GM10266 (cell line): ENCODE results near the gene TMEM52.

ENCODE experiments used
- DNase-seq: peaks from one replicate; pipeline ENCODE4 v3.0.0; 2012; ENCODE audit errors: extremely low spot score
- TF ChIP-seq, protein P1 (sequence below): IDR thresholded peaks from 2 replicates; pipeline ENCODE4 v1.5.1; 2012; ENCODE audit warnings: mild to moderate bottlenecking, low read depth; ENCODE audit not compliant: control insufficient read depth, insufficient read depth; ENCODE audit errors: missing control alignments

The TMEM52 gene

GRCh38 chr1:1956586-1957532 lies 37.8 kb upstream of the TMEM52 start:
- DNase-seq, result no peak
- TF ChIP-seq, protein P1, sequence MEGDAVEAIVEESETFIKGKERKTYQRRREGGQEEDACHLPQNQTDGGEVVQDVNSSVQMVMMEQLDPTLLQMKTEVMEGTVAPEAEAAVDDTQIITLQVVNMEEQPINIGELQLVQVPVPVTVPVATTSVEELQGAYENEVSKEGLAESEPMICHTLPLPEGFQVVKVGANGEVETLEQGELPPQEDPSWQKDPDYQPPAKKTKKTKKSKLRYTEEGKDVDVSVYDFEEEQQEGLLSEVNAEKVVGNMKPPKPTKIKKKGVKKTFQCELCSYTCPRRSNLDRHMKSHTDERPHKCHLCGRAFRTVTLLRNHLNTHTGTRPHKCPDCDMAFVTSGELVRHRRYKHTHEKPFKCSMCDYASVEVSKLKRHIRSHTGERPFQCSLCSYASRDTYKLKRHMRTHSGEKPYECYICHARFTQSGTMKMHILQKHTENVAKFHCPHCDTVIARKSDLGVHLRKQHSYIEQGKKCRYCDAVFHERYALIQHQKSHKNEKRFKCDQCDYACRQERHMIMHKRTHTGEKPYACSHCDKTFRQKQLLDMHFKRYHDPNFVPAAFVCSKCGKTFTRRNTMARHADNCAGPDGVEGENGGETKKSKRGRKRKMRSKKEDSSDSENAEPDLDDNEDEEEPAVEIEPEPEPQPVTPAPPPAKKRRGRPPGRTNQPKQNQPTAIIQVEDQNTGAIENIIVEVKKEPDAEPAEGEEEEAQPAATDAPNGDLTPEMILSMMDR, result no peak

- DNase-seq, result no peak
- TF ChIP-seq, protein P1, result no peak
These were observed 37.0 kb upstream of the TMEM52 start for GRCh38 chr1:1956101-1956500.

DNA sequence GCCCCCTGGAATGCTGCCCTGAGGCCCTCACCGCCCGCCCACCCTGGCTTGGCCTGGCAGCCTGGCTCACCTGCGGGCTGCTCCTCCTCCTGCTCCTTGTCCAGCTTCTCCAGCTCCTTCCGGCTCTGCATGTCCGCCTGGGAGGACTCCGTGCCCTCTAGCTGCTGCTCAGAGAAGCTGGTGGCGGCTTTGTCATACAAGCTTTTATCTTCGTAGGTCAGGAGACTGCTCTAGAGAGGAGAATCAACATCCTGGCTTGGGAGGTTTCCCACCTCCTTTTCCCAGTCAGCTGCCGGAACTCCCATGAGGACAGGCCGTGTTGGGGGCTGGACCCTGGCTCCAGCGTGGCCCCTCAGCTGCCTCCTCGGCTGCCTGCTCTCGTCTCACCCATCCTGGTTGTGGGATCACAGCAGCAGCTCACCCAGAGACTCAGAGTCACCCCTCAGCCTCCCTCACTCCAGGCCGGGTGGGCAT lies 36.6 kb upstream of the TMEM52 start:
- TF ChIP-seq, protein P1, result no peak
- DNase-seq, result no peak

- DNase-seq, result no peak
These were observed 35.9 kb upstream of the TMEM52 start for GRCh38 chr1:1954831-1955441.

DNA sequence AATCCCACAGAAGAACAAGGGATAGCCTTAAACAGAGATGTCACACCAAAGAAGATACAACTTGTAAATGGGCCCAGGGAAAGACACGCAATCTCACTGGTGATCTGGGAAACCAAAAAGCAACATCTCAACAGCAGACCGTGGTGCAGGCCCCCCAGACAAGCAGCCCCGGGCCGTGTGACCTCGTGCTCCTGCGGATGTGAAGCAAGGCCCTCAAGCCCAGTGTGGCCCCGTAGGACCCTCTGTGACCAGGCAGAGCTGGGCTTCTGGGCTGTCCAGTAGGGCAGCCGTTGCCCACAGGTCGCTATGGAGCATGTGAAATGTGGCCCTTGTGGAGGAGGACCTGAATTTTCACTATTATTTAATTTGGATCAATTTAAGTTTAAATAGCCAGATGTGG lies 34.9 kb upstream of the TMEM52 start:
- no peak for DNase-seq
- TF ChIP-seq, protein P1, result no peak

More at GRCh38 chr1:1954831-1955441, 35.9 kb upstream of the TMEM52 start:
- TF ChIP-seq, protein P1, result no peak

- no peak for DNase-seq
- TF ChIP-seq, protein P1, result no peak
These were observed 31.9 kb upstream of the TMEM52 start for GRCh38 chr1:1950940-1951339.

DNA sequence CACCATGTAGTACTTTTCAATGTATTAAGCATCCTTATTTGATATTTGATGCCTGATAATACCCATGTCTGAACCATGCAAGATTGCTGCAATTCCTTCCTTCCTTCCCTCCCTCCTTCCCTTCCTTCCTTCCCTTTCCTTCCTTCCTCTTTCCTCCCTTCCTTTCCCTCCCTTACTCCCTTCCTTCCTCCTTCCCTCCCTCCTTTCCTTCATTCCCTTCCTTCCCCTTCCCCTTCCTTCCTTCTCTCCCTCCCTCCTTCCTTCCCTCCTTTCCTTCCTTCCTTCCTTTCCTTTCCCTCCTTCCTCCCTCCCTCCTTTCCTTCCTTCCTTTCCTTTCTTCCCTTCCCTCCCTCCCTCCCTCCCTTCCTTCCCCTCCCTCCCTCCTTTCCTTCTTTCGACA lies 29.7 kb upstream of the TMEM52 start:
- TF ChIP-seq, protein P1, result no peak
- DNase-seq, result no peak
